Cardiac muscle cell (in vitro differentiated cells and primary cell): ENCODE data around the gene HMGN2. TPM values are rescaled to one million over a fixed set of nuclear protein-coding genes. Genes with fewer than 3 reads are reported as not detected.

Source experiments
- DNase-seq, 2 donors: peaks; one replicate each; pipeline versions ENCODE4 v3.0.0 to v3.0.0-alpha.2; 2010 to 2017; ENCODE audit warnings: low read depth in 1 of 2, low spot score in 1 of 2
- H3K27ac ChIP-seq: fragments of 200-600 bp; sonication (generic); 2 replicates; pipeline ENCODE4 v1.5.1; 2016
- H3K27me3 ChIP-seq: fragments of 200-600 bp; sonication (generic); 2 replicates; pipeline ENCODE4 v1.6.0; 2016; ENCODE audit warnings: control low read depth
- H3K36me3 ChIP-seq: fragments of 200-600 bp; sonication (generic); 2 replicates; pipeline ENCODE4 v1.5.1; 2016; ENCODE audit warnings: control low read depth
- H3K4me1 ChIP-seq: fragments of 200-600 bp; sonication (generic); 2 replicates; pipeline ENCODE4 v1.8.1; 2017; ENCODE audit warnings: low read depth, mild to moderate bottlenecking, mixed run types
- H3K4me3 ChIP-seq: fragments of 200-600 bp; sonication (generic); 2 replicates; pipeline ENCODE4 v1.5.1; 2016; ENCODE audit warnings: mild to moderate bottlenecking
- H3K9me3 ChIP-seq: fragments of 200-600 bp; sonication (generic); 2 replicates; pipeline ENCODE4 v1.5.1; 2017; ENCODE audit warnings: low read depth, mild to moderate bottlenecking, control low read depth
- polyA plus RNA-seq: library from polyadenylated mRNA; unstranded; fragments of >200 nt; fragmentation: Nextera tagmentation; extraction: Ambion mirVana; gene quantifications from 2 replicates; pipeline ENCODE4 v1.2.1, GENCODE V29; 2016
- total RNA-seq: library from RNA; depleted of rRNA; stranded (reverse); fragments of >200 nt; gene quantifications from 2 replicates; pipeline ENCODE4 v1.2.3, GENCODE V29; 2016
- TF ChIP-seq, protein P1 (sequence below): IDR thresholded peaks from 2 replicates; pipeline ENCODE4 v1.5.1; 2012; ENCODE audit warnings: low read depth, mild to moderate bottlenecking, low read length

The HMGN2 gene
- total RNA-seq (417 and 533 TPM in 2 replicates), polyA plus RNA-seq (792 and 1,191 TPM in 2 replicates)

DNA sequence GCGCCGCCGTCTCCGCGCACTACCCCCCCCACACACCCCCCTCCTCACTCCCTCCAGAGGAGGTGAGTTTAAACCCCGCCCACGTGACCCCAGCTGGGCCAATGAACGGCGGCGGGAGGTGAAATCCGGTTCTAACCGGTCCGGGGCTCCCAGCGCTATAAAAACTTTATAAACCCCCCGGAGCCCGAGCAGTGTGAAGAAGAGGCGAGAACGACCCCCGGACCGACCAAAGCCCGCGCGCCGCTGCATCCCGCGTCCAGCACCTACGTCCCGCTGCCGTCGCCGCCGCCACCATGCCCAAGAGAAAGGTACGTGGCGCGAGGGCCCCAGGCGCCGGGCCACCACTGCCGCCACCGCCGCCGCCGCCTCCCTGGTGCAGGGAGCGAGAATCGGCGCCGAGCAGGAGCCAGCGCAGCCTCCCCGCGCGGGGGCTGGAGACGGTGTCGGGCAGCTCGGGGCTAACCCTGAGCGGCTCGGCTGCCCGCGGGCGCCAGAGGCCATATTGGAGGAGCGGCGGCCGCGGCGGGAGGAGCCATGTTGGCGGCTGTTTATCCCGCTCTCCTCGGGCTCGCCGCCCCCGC, at the start of gene HMGN2:
HMGN2 (plus strand) TSS at position 121 of the 581 bp plus-strand sequence; CDS start at position 294, 173 bp downstream.
- peaks cover 6% of the 10 kb centered on the region for H3K4me1 ChIP-seq
- H3K9me3 ChIP-seq, result no peaks in the 10 kb centered on the region
- peak within 1 kb of the TSS; percentile 97 for H3K4me3 ChIP-seq
- H3K27ac ChIP-seq, result peak within 1 kb of the TSS; percentile 97
- H3K36me3 ChIP-seq, result peaks cover 30% of the 10 kb centered on the region
- DNase-seq, result peak; percentile 88 to 90
- TF ChIP-seq, protein P1, sequence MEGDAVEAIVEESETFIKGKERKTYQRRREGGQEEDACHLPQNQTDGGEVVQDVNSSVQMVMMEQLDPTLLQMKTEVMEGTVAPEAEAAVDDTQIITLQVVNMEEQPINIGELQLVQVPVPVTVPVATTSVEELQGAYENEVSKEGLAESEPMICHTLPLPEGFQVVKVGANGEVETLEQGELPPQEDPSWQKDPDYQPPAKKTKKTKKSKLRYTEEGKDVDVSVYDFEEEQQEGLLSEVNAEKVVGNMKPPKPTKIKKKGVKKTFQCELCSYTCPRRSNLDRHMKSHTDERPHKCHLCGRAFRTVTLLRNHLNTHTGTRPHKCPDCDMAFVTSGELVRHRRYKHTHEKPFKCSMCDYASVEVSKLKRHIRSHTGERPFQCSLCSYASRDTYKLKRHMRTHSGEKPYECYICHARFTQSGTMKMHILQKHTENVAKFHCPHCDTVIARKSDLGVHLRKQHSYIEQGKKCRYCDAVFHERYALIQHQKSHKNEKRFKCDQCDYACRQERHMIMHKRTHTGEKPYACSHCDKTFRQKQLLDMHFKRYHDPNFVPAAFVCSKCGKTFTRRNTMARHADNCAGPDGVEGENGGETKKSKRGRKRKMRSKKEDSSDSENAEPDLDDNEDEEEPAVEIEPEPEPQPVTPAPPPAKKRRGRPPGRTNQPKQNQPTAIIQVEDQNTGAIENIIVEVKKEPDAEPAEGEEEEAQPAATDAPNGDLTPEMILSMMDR, result no peak
- no peaks in the 10 kb centered on the region for H3K27me3 ChIP-seq

- no peaks in the 10 kb centered on the region for H3K27me3 ChIP-seq
- no peak overlapping the region for H3K4me3 ChIP-seq
- DNase-seq, result no peak
- H3K27ac ChIP-seq, result peak overlapping the region; percentile 30
- TF ChIP-seq, protein P1, result no peak
- no peaks in the 10 kb centered on the region for H3K9me3 ChIP-seq
- peaks cover 15% of the 10 kb centered on the region for H3K36me3 ChIP-seq
- H3K4me1 ChIP-seq, result peaks cover 9% of the 10 kb centered on the region
Measured at GRCh38 chr1:26429721-26430120, 42.5 kb upstream of the HMGN2 start.

- peaks cover 19% of the 10 kb centered on the region for H3K36me3 ChIP-seq
- peak; percentile 97 to 99 for DNase-seq
- H3K9me3 ChIP-seq, result no peaks in the 10 kb centered on the region
- TF ChIP-seq, protein P1, result no peak
- peak within 1 kb of the TSS; percentile 62 for H3K27ac ChIP-seq
- no peaks in the 10 kb centered on the region for H3K27me3 ChIP-seq
- H3K4me1 ChIP-seq, result peaks cover 9% of the 10 kb centered on the region
- peak within 1 kb of the TSS; percentile 81 for H3K4me3 ChIP-seq
Measured at GRCh38 chr1:26431979-26432695, 40.1 kb upstream of the HMGN2 start, which contains the start of gene DHDDS. Gene DHDDS (plus strand): TSS chr1:26432321. CDS start chr1:26432946, 625 bp downstream.

- no peak for DNase-seq
- peaks cover 17% of the 10 kb centered on the region for H3K36me3 ChIP-seq
- peak overlapping the region; percentile 62 for H3K27ac ChIP-seq
- peaks cover 9% of the 10 kb centered on the region for H3K4me1 ChIP-seq
- no peaks in the 10 kb centered on the region for H3K27me3 ChIP-seq
- H3K4me3 ChIP-seq, result peak overlapping the region; percentile 81
- TF ChIP-seq, protein P1, result no peak
- no peaks in the 10 kb centered on the region for H3K9me3 ChIP-seq
Measured at GRCh38 chr1:26432793-26433192, 39.4 kb upstream of the HMGN2 start.

- TF ChIP-seq, protein P1, result no peak
- DNase-seq, result no peak
- no peaks in the 10 kb centered on the region for H3K9me3 ChIP-seq
- H3K27ac ChIP-seq, result peak overlapping the region; percentile 4
- no peak overlapping the region for H3K4me3 ChIP-seq
- H3K27me3 ChIP-seq, result no peaks in the 10 kb centered on the region
- H3K4me1 ChIP-seq, result peaks cover 9% of the 10 kb centered on the region
- H3K36me3 ChIP-seq, result peaks cover 28% of the 10 kb centered on the region
Measured at GRCh38 chr1:26434161-26434752, 38.0 kb upstream of the HMGN2 start.
